Hepatocyte (in vitro differentiated cells): Measurements from ENCODE around the gene DYRK3. TPM values are rescaled to one million over a fixed set of nuclear protein-coding genes. Genes with fewer than 3 reads are reported as not detected.

Experiments used
- DNase-seq: peaks from one replicate; pipeline ENCODE4 v3.0.0-alpha.2; 2016; ENCODE audit warnings: low spot score
- H2AFZ ChIP-seq: fragments of 200-600 bp; sonication (generic); 2 replicates; pipeline ENCODE4 v1.6.0; 2016; ENCODE audit warnings: antibody characterized with exemption, mild to moderate bottlenecking
- H3K27ac ChIP-seq: fragments of 200-600 bp; sonication (generic); 2 replicates; pipeline ENCODE4 v1.5.1; 2016; ENCODE audit warnings: mild to moderate bottlenecking
- H3K27me3 ChIP-seq: fragments of 200-600 bp; sonication (generic); 2 replicates; pipeline ENCODE4 v1.6.1; 2016
- H3K36me3 ChIP-seq: fragments of 200-600 bp; sonication (generic); replicated peaks from 2 replicates; pipeline ENCODE4 v1.5.1; 2016; ENCODE audit warnings: low read depth; ENCODE audit not compliant: insufficient read depth
- H3K4me1 ChIP-seq: fragments of 200-600 bp; sonication (generic); 2 replicates; pipeline ENCODE4 v1.5.1; 2016; ENCODE audit warnings: mild to moderate bottlenecking, moderate library complexity; ENCODE audit not compliant: insufficient read depth
- H3K4me2 ChIP-seq: fragments of 200-600 bp; sonication (generic); 2 replicates; pipeline ENCODE4 v1.6.0; 2016
- H3K4me3 ChIP-seq: fragments of 200-600 bp; sonication (generic); 2 replicates; pipeline ENCODE4 v1.5.1; 2016; ENCODE audit warnings: mild to moderate bottlenecking
- H3K79me2 ChIP-seq: fragments of 200-600 bp; sonication (generic); 2 replicates; pipeline ENCODE4 v1.6.0; 2017; ENCODE audit warnings: mild to moderate bottlenecking
- H3K9me2 ChIP-seq: fragments of 200-600 bp; sonication (generic); replicated peaks from 2 replicates; pipeline ENCODE4 v1.6.0; 2017; ENCODE audit warnings: mild to moderate bottlenecking; ENCODE audit not compliant: insufficient read depth
- H3K9me3 ChIP-seq: fragments of 200-600 bp; sonication (generic); 2 replicates; pipeline ENCODE4 v1.5.1; 2016; ENCODE audit warnings: low read depth, mild to moderate bottlenecking
- H4K20me1 ChIP-seq: fragments of 200-600 bp; sonication (generic); 2 replicates; pipeline ENCODE4 v1.6.0; 2016; ENCODE audit warnings: mild to moderate bottlenecking; ENCODE audit not compliant: insufficient read depth, poor library complexity, severe bottlenecking
- CTCF ChIP-seq: fragments of 200-600 bp; sonication (generic); IDR thresholded peaks from 2 replicates; pipeline ENCODE4 v1.5.1; 2016; ENCODE audit warnings: antibody characterized with exemption, mild to moderate bottlenecking; ENCODE audit not compliant: poor library complexity
- EZH2 ChIP-seq: fragments of 200-600 bp; sonication (generic); IDR thresholded peaks from 2 replicates; pipeline ENCODE4 v1.6.1; 2016; ENCODE audit warnings: antibody characterized with exemption, mild to moderate bottlenecking, borderline replicate concordance
- EZH2phosphoT487 ChIP-seq: fragments of 200-600 bp; sonication (generic); IDR thresholded peaks from one replicate; pipeline ENCODE4 v1.6.1; 2018; ENCODE audit warnings: antibody characterized with exemption, mild to moderate bottlenecking, low read depth, moderate library complexity; ENCODE audit not compliant: unreplicated experiment, severe bottlenecking
- WGBS: methylation state at CpG from one replicate; pipeline ENCODE4 v1.1.6; 2016; ENCODE audit warnings: low lambda C conversion rate; ENCODE audit errors: missing lambda C conversion rate; 5-methylcytosine and 5-hydroxymethylcytosine counted together
- polyA plus RNA-seq: library from polyadenylated mRNA; unstranded; fragments of >200 nt; fragmentation: Nextera tagmentation; extraction: Ambion mirVana; gene quantifications from 2 replicates; pipeline ENCODE4 v1.2.1, GENCODE V29; 2016
- total RNA-seq: library from RNA; depleted of rRNA; stranded (reverse); fragments of >200 nt; gene quantifications from 2 replicates; pipeline ENCODE4 v1.2.3, GENCODE V29; 2014

DYRK3 gene
- total and polyA plus RNA-seq, 2 experiments from 2014 or later, result 5.8 to 6.2 TPM

GRCh38 chr1:206647224-206647623 lies 11.9 kb downstream of the DYRK3 start:
- Histone ChIP-seq H3K36me3 (no peaks in the 10 kb centered on the region), H3K27me3 (no peaks in the 10 kb centered on the region), H3K4me2 (no peak overlapping the region), H3K79me2 (no peaks in the 10 kb centered on the region), H3K27ac (no peak overlapping the region), H4K20me1 (no peaks in the 10 kb centered on the region), H3K4me1 (no peaks in the 10 kb centered on the region), H3K9me2 (no peaks in the 10 kb centered on the region), H2AFZ (no peak overlapping the region), H3K9me3 (no peaks in the 10 kb centered on the region), H3K4me3 (no peak overlapping the region)
- no peak for TF ChIP-seq EZH2
- DNase-seq, result no peak

GRCh38 chr1:206649261-206649921 lies 14.1 kb downstream of the DYRK3 start:
- WGBS, result 90% methylated on average over 5 of the region's 5 CpGs
- Histone ChIP-seq H3K4me2 (no peak overlapping the region), H3K4me3 (no peak overlapping the region)

GRCh38 chr1:206651014-206651413 lies 15.7 kb downstream of the DYRK3 start:
- DNase-seq, result no peak
- Histone ChIP-seq H3K4me1 (no peaks in the 10 kb centered on the region), H3K27me3 (no peaks in the 10 kb centered on the region), H3K79me2 (no peaks in the 10 kb centered on the region), H3K27ac (no peak overlapping the region), H2AFZ (no peak overlapping the region), H3K9me3 (no peaks in the 10 kb centered on the region), H3K4me3 (no peak overlapping the region), H3K36me3 (no peaks in the 10 kb centered on the region), H3K4me2 (no peak overlapping the region), H3K9me2 (no peaks in the 10 kb centered on the region), H4K20me1 (no peaks in the 10 kb centered on the region)
- TF ChIP-seq EZH2 (no peak), CTCF (no peak), EZH2phosphoT487 (no peak)
- 92% methylated on average over 3 of the region's 3 CpGs for WGBS

More at GRCh38 chr1:206649261-206649921, 14.1 kb downstream of the DYRK3 start:
- Histone ChIP-seq H4K20me1 (no peaks in the 10 kb centered on the region), H3K36me3 (no peaks in the 10 kb centered on the region), H3K27ac (no peak overlapping the region), H3K27me3 (no peaks in the 10 kb centered on the region), H3K79me2 (no peaks in the 10 kb centered on the region), H3K9me2 (no peaks in the 10 kb centered on the region), H3K9me3 (no peaks in the 10 kb centered on the region), H3K4me1 (no peaks in the 10 kb centered on the region), H2AFZ (no peak overlapping the region)
- no peak for TF ChIP-seq CTCF
- no peak for TF ChIP-seq EZH2phosphoT487
- no peak for TF ChIP-seq EZH2
- no peak for DNase-seq

- no peak overlapping the region for H3K27ac ChIP-seq
- no peak for DNase-seq
- no peaks in the 10 kb centered on the region for H3K9me2 ChIP-seq
- no peaks in the 10 kb centered on the region for H3K79me2 ChIP-seq
- no peak overlapping the region for H3K4me3 ChIP-seq
- no peak for TF ChIP-seq CTCF
- no peak for TF ChIP-seq EZH2
- no peak for TF ChIP-seq EZH2phosphoT487
- H3K4me1 ChIP-seq, result no peaks in the 10 kb centered on the region
- H4K20me1 ChIP-seq, result no peaks in the 10 kb centered on the region
- no peaks in the 10 kb centered on the region for H3K27me3 ChIP-seq
- WGBS, result 91% methylated on average over 5 of the region's 5 CpGs
- H3K4me2 ChIP-seq, result no peak overlapping the region
- no peaks in the 10 kb centered on the region for H3K36me3 ChIP-seq
- H2AFZ ChIP-seq, result no peak overlapping the region
- no peaks in the 10 kb centered on the region for H3K9me3 ChIP-seq
Measured at GRCh38 chr1:206651958-206652890, 16.9 kb downstream of the DYRK3 start.
